ENCODE results near the gene CNGA3. TPM values are rescaled to one million over a fixed set of nuclear protein-coding genes. Genes with fewer than 3 reads are reported as not detected.

The CNGA3 gene
- polyA plus RNA-seq, 3 donors = not detected

Other genes with a start within 250 kb of the CNGA3 start
- gene INPP4A, start 98.4 kb downstream of the CNGA3 start, polyA plus RNA-seq (ENCODE audit: insufficient read length in 3 of 3) = 10 to 100 TPM; 19.2 to 23.1 (median 21.5) TPM

Measured in renal cortex interstitium (tissue), 3 donors.